ENCODE results near the gene APC2. TPM values are rescaled to one million over a fixed set of nuclear protein-coding genes. Genes with fewer than 3 reads are reported as not detected.
A peak's percentile ranks its signal among the peaks of the same experiment; 100 is the strongest.

The APC2 gene
- total and polyA plus RNA-seq, 8 donors: 0.10 to 3.5 (median 0.58) TPM; not detected in 1

DNA sequence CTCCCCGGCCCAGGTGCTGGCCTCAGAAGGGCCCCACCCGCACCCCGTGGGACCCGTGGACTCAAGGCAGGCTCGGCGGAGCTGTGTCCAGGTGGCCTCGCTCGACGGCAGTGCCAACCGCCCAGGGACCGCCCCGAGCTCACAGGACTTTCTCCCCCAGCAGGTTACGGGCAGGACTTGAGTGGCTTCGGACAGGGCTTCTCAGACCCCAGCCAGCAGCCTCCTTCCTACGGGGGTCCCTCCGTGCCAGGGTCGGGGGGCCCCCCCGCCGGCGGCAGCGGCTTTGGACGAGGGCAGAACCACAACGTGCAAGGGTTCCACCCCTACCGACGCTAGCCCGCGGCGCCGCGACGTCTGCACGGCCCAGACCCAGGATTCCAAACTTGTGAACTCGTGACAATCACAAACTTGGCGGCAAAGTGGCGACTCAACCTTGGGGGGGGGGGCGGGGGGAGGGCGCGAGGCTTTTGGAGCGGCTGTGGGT is 15.3 kb upstream of the APC2 start:
- intact Hi-C loops (cut with DNase I; ENCODE audit: low total_unique reads): no loop called here
- Histone ChIP-seq H3K27me3 (no peaks in the 10 kb centered on the region), H3K4me1 (peaks cover 13 to 28% (median 21%) of the 10 kb centered on the region in 4 donors), H3K4me3 (no peak overlapping the region), H3K36me3 (peaks cover 55 to 69% (median 67%) of the 10 kb centered on the region in 4 donors), H3K9me3 (no peaks in the 10 kb centered on the region), H3K27ac (no peak overlapping the region)
- no peak for DNase-seq
- TF ChIP-seq POLR2AphosphoS5 (IDR thresholded peaks at IDR 0.05): no peak
- TF ChIP-seq EP300 (IDR thresholded peaks at IDR 0.05): no peak
- TF ChIP-seq, protein P1, sequence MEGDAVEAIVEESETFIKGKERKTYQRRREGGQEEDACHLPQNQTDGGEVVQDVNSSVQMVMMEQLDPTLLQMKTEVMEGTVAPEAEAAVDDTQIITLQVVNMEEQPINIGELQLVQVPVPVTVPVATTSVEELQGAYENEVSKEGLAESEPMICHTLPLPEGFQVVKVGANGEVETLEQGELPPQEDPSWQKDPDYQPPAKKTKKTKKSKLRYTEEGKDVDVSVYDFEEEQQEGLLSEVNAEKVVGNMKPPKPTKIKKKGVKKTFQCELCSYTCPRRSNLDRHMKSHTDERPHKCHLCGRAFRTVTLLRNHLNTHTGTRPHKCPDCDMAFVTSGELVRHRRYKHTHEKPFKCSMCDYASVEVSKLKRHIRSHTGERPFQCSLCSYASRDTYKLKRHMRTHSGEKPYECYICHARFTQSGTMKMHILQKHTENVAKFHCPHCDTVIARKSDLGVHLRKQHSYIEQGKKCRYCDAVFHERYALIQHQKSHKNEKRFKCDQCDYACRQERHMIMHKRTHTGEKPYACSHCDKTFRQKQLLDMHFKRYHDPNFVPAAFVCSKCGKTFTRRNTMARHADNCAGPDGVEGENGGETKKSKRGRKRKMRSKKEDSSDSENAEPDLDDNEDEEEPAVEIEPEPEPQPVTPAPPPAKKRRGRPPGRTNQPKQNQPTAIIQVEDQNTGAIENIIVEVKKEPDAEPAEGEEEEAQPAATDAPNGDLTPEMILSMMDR (IDR thresholded peaks at IDR 0.05): no peak
- no peak for TF ChIP-seq POLR2A (IDR thresholded peaks at IDR 0.05)
- WGBS, 5 donors: 88 to 89% (median 88%) methylated on average over 29 to 39 of the region's 39 CpGs

DNA sequence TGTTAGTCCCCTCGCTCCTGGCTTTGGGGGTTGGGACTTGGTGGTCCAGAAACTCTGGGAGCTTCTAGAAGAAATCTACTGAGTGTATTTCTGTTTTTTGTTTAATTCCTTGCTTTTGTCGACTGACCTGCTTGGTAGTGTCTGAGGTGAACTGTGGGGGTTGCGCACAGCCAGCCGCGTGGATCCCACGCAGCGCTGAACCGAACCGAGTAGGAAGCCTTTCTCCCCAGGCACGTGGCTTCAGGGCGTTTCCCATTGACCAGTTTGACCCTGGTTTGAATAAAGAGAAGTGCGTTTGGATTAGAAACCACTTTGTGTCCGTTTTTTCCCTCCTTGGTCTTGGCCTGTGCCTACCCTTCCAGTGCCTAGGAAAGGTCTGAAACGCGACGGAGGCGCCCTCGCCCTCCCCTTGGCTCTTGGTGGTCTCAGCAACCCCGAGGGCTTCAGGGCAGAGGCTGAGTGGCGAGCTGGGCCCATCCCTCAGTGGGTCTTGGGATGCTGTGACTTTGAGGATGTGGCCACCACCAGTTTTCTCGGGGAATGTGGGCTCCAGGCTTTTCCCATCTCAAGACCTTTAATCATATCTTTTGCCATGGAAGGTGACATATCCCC is 14.4 kb upstream of the APC2 start:
- H3K9me3 ChIP-seq: no peaks in the 10 kb centered on the region
- no peak for DNase-seq
- H3K4me3 ChIP-seq: no peak overlapping the region
- WGBS, 5 donors: 71 to 83% (median 79%) methylated on average over 21 of the region's 21 CpGs
- peaks cover 57 to 69% (median 67%) of the 10 kb centered on the region in 4 donors for H3K36me3 ChIP-seq
- TF ChIP-seq, protein P1 (IDR thresholded peaks at IDR 0.05): no peak
- TF ChIP-seq POLR2AphosphoS5 (IDR thresholded peaks at IDR 0.05) (no peak), EP300 (IDR thresholded peaks at IDR 0.05) (no peak), POLR2A (IDR thresholded peaks at IDR 0.05) (no peak)
- H3K4me1 ChIP-seq: peaks cover 14 to 28% (median 22%) of the 10 kb centered on the region in 4 donors
- no peaks in the 10 kb centered on the region for H3K27me3 ChIP-seq
- intact Hi-C loops (cut with DNase I; ENCODE audit: low total_unique reads): no loop called here
- H3K27ac ChIP-seq: no peak overlapping the region

GRCh38 chr19:1437609-1438008 is 12.3 kb upstream of the APC2 start:
- intact Hi-C loops (cut with DNase I; ENCODE audit: low total_unique reads): no loop called here
- DNase-seq: no peak
- Histone ChIP-seq H3K4me3 (peak overlapping the region in 2 of 4 donors; percentile 84), H3K27me3 (no peaks in the 10 kb centered on the region), H3K9me3 (no peaks in the 10 kb centered on the region), H3K4me1 (peaks cover 18 to 37% (median 25%) of the 10 kb centered on the region in 4 donors), H3K27ac (peak overlapping the region in 3 of 5 donors; percentile 86 to 90 (median 89)), H3K36me3 (peaks cover 59 to 69% (median 67%) of the 10 kb centered on the region in 4 donors)
- 38 to 61% (median 50%) methylated on average over 8 of the region's 8 CpGs for WGBS, 5 donors
- TF ChIP-seq EP300 (IDR thresholded peaks at IDR 0.05): no peak
- no peak for TF ChIP-seq POLR2A (IDR thresholded peaks at IDR 0.05)
- TF ChIP-seq, protein P1 (IDR thresholded peaks at IDR 0.05): no peak
- TF ChIP-seq POLR2AphosphoS5 (IDR thresholded peaks at IDR 0.05): no peak

DNA sequence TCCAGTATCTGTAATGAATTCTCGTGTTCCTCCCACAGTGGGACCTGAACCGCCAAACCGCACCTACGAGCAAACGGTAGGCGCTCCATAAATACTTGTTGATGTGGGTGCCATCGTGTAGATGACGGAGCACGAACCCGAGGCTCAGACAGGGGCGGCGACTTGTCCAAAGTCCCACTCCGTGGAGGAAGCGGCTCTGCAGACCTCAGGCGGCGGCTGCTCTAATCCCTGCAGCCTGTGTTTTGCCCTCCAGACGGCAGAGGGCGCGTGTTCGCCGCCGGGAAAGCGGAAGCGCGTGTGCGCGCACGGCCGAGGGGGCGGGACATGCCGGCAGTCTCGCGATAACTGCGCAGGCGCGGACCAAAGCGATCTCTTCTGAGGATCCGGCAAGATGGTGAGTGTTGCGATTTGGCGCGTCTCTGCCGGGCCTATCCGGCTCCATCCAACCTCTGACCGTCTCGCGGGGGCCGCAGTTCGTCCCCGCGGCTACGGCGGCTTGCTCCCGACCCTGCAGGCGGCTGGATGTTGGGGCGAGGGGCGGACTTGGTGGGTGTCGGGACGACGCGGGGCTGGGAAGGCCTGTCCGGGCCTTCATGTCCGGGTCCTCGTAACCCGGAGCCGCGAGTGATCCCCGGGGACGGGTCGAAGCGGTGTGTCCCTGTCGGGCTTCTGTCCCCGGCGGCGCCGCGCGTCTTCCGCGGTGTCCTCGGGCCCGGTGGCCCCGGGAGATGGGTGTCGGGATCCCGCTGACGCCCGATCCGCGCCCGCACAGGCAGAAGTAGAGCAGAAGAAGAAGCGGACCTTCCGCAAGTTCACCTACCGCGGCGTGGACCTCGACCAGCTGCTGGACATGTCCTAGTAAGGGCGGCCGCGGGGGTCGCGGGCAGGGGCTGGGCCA is 11.6 kb upstream of the APC2 start, which contains the start of gene RPS15:
TSS of gene RPS15 (plus strand) at position 362 of the 898 bp plus-strand sequence. CDS start at position 392, 30 bp downstream.
- Histone ChIP-seq H3K27ac (peak within 1 kb of the TSS; percentile 86 to 92 (median 90)), H3K9me3 (no peaks in the 10 kb centered on the region), H3K4me3 (peak within 1 kb of the TSS; percentile 84 to 95 (median 87)), H3K4me1 (peaks cover 18 to 37% (median 25%) of the 10 kb centered on the region in 4 donors), H3K36me3 (peaks cover 53 to 69% (median 66%) of the 10 kb centered on the region in 4 donors), H3K27me3 (no peaks in the 10 kb centered on the region)
- intact Hi-C loops (cut with DNase I; ENCODE audit: low total_unique reads): no loop called here
- DNase-seq: peak; percentile 96 to 99
- TF ChIP-seq EP300 (IDR thresholded peaks at IDR 0.05): no peak
- TF ChIP-seq, protein P1 (IDR thresholded peaks at IDR 0.05): peak in 5 of 7 experiments; percentile 82 to 96 (median 93)
- TF ChIP-seq POLR2AphosphoS5 (IDR thresholded peaks at IDR 0.05): peak; percentile 91 to 98 (median 94)
- TF ChIP-seq POLR2A (IDR thresholded peaks at IDR 0.05): peak in 2 of 4 donors; percentile 58 to 82
- WGBS, 5 donors: 1 to 2% (median 1%) methylated on average over 37 to 100 of the region's 100 CpGs
